CD1c-positive myeloid dendritic cell (primary cell): ENCODE results near the gene VPS35.
"Not testable (repeated sequence)": the region's sequence is repeated elsewhere in the genome, so short reads cannot be mapped to it uniquely, and the experiment has no call there.

Experiments
- DNase-seq: peaks from one replicate; pipeline ENCODE4 v3.0.0-alpha.2; 2016; ENCODE audit errors: extremely low spot score

Gene VPS35

DNA sequence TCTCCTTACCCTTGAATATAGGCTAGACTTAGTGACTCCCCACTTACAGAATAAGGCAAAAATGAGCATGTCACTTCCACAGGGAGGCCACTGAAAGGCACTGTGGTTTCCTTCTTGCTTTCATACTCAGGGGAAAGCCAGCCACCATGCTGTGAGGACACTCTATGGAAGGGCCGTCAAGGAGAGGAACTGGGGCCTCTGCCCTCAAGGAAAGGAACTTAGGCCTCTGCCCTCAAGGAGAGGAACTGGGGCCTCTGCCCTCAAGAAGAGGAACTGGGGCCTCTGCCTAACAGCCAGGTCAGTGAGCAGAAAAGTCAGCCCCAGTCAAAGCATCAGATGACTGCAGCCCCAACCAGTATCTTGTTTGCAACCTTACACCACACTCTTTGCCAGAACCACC is 30.1 kb downstream of the VPS35 start:
- DNase-seq: peak; percentile 89

DNA sequence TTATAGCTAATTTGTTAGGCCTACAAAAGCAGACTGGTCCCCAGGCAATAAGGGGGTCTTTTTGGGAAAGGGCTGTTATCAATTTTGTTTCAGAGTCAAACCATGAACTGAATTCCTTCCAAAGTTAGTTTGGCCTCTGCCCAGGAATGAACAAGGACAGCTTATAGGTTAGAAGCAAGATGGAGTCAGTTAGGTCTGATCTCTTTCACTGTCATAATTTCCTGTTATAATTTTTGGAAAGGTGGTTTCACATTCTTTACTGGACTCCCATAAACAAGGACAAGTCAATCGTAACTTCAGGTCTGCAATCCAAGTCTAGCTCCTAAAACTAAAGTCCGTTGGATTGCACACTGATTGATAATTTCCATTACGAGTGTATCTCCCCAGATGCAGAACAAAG is 37.7 kb downstream of the VPS35 start:
- no peak for DNase-seq

DNA sequence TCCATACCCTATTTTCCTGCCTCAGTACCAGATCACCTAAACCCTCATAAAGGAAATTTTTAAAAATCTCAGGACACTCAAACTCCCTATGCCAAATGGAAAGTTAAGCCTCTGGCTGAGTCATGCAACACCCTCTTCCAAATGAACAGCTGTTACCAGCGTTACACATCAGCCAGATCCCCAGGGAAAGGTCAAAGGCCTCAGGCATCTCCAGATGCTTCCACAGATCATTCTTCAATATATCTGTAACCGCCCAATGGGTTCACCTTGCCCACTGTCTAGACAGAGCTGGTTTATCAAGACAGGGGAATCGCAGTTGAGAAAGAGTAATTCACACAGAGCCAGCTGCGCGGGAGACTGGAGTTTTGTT is 38.7 kb downstream of the VPS35 start:
- DNase-seq: no peak

DNA sequence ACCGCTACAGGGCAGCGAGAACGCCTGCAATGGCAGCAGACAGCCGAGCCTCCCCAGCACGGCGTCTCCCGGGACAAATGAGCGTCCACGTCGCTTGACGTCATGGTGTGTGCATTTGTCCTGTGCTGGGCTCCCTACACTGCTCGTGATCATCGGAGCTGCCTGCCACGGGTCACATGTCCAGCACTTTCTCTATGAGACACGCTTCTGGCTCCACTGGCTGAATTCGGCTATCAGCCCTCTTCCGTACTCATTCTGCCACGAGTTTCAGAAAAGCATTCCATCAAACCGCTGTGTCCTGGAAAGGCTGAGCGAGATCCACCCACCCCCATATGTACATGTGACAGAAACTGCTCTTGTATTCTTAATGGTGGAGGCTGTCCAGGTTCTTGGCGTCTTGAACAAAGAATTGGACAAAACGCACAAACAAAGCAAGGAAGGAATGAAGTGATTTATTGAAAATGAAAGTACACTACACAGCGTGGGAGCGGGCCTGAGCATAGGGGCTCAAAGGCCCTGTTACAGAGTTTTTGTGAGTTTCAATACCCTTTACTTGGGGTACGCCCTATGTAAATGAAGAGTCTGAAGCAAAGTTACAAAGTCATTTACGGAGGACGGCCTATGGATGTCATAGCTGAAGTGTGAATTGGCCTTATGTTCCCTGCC is 39.3 kb downstream of the VPS35 start:
- no peak for DNase-seq

DNA sequence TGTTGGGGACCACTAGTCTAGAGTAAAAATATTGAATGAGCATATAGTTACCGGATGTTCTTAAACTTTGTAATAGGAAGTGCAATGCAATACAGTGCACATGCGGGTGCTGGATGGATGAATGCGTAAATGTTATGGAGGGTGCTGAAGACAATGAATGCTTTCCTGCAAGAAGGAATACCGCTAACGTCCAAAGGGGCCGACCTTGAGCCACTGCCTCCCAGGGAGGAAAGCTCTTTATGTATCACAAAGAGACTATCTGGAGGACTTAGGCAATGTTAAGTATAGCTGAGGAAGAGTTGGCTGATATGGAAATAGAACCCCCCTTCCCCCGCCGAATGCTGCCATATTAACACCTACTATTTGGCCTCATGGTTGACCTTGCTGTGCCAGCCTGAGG is 40.3 kb downstream of the VPS35 start:
- DNase-seq: no peak

DNA sequence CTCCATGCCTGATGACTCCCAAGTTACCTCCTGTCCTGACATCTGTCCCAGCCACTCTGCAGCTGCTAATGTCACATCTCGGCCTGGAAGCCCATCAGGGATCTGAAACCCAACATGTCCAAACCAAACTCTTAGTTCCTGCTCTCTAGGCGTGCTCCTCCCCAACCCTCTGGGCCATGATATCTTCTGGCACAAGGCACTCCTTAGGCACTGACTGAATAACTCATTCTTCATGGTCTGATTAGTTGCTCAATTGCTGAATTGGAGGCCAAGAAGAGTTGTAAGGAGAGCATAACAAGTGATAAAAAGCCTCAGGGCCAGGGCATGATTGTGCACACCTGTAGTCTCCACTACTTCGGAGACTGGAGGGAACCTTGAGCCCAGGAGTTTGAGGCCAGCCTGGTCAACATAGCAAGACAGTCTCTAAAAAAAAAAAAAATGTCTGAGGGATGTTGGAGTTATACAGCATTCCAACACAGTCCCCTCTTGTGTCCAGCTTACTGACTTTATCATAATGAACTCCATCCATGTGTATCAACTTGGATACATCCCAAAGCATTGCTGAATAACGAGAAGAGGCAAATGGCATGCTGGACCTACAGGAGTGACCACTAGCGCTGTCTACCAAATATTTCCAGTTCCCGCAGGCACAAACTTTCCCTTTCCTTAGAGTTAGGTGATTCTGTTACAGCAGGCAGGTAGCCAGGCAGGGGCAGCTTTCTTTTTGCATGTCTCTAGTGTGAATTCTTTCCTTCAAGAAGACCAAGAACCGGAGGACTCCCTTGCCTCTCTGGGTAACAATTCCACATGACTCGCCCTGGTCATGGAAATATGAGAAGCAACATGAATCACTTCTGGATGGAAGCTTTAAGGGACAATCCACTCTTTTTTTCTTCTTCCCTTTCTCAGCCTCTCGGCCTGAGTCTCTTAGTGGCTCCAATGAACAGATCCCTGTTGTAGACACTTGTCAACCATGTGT is 49.7 kb downstream of the VPS35 start:
- no peak for DNase-seq

DNA sequence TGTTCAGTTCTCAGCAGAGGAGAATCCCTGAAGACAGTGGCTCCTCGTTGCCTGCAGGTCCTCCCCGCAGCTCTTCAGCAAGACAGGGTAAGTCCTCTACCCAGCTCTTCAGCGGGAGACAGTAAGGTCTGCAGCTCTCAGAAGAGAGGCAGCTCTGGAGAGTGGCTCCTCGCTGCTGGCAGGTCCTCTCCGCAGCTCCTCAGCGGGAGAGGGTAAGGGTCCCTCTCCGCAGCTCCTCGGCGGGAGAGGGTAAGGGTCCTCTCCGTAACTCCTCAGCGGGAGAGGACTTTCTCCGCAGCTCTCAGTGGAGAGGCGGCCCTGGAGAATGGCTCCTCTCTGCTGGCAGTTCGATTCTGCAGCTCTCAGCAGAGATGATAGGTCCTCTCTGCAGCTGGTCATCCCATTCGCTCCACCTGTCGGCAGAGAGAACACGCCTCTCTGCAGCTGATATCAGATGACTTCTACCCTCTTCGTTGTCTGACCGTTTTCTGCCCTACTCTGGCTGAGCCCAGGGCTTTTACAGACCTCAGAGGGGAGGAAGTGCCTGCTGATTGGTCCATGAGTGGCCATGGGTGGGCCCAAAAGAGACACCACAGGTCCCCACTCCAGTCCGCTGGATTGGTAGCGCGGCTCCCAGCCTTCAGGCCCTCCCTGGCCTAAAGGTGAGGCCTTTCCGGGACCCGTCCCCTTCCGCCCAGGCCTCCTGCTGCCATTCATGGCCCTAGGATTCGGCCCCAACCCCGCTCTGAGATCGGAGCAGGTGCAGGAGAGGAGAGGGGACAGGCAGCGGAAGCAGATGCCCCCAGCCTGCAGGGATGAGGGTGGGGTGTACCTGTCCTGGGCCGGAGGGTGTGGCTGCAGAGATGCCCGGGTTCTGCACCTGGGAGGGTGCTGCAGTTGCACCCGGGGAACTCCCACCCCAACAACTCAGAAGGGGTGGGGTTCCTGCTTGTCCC is 55.9 kb downstream of the VPS35 start:
- DNase-seq: no peak

DNA sequence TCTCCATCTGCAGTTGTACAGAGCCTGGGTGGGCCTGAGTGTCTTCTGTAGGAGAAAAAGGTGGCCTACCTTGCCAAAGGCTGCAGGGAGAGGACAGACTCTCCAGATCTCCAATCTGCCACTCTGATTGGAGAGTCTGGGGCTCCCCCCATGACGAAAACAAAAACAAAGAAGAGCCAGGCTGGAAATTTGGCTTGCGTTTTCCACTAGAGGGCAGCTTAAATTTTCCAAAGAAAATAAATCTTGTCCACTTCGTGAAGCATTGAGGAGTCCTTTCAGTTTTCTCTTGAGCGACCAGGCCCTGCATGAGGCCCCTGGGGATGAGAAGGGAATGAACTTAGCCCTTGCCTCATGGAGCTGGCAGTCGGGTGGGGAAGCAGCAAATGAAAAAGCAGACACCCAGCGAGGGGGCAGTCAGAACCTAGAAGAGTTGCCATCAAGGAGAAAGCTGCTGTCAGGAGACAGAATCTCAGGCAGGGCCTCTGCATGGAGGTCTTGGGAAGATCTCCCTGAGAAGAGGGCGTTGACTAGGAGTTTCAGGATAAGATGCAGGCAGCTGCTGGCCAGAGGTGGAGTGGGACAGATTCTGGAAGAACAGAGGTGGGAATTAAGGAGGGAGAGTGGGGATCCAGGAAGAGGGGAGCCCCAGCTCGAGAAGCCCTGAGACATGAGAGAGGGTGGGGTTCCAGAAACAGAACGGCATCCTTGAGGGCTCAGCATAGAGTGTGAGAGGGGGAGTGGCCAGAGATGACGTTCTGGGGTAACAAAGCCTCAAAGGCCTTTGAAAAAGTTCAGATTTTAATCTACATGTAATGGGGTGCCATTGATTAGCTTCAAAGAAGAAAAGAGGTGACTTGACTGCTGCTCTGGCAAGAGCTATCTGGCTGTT is 59.4 kb downstream of the VPS35 start:
- DNase-seq: no peak

DNA sequence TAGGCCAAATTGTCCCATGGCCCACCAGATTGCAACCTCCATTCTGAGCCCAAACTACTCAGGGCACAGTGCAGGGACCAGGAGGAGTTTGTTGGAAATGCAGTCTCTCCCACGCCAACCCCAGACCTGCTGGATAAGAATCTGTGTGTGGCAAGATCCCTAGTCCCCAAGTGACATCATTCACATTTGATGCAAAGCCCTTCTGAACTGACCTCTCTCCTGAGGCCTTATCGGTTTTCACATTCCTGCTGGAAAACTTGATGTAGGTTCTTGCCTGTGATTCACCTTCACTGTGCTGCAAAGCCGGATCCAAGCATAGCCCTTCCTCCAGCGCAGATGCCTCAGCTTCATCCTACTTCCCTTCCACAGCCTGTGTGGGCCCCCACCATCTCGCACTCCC is 61.2 kb downstream of the VPS35 start:
- DNase-seq: no peak

DNA sequence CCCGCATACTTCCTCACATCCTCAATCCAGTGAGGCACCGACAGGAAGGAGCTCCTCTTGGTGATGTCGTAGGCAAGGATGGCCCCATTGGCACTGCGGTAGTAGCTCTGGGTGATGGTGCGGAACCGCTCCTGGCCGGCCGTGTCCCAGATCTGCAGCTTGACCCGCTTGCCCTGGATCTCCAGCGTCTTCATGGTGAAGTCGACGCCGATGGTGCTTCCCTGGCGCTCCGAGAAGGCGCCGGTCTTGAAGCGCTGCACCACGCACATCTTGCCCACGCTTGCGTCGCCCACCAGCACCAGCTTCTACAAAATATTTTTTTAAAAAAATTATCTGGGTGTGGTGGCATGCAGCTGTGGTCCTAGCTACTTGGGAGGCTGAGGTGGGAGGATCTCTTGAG is 62.3 kb downstream of the VPS35 start:
- DNase-seq: not testable (repeated sequence)

DNA sequence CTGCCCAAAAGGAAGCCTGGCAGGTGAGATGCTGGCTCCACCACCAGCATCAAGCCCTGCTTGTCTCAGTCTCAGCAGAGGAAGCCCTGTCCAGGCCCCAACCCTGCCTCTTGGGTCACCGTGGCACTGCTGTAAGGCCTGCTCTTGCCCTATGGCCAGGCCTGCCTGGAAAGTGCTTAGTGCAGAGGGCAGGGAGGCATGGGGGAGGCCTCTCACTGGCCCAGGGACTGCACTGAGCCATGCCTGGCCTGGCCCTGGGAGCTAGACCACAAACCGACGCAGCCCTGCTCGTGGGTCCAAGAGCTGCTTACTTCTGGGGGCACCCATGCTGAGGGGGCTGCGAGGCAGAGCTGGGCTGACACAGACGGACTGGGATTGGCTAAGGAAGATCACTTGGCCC is 64.1 kb downstream of the VPS35 start:
- not testable (repeated sequence) for DNase-seq

DNA sequence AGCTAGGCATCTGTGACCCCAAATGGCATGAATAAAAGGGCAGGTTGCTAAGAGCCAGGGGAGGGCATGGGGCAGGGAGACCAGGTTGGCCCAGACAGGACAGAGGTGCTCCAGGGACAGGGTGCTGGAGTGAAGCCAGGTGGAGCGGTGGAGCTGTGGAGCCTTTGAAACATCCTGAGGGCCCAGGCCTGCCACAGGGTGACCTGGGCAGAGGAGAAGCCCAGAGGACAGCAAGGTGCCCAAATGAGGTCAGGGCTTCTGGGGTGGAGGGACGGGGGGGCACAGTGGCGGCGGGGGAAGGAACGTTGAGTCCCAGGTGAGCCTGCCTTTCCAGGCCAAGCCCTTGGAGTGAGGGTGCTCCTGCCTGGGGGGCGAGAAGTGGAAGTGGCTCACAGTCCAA is 65.3 kb downstream of the VPS35 start:
- DNase-seq: not testable (repeated sequence)

DNA sequence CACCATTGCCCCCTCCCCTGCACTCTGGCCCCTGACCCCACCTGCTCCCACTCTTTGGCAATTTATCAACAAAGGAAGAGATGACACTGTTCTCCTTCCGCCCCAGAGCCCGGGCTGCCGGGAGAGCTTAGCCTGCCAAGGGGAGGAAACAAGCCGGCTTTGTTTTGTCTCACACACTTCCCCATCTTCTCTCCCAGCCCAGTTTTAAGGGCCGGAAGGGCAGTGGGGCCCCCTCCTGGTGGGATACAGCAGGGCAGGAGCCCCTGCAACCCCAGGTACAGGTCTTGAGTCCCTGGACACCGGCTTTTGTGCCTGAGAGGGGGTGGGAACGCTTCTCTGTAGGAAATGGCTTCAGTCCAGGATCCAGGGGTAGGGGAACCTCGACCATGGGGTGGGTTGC is 65.7 kb downstream of the VPS35 start:
- not testable (repeated sequence) for DNase-seq

DNA sequence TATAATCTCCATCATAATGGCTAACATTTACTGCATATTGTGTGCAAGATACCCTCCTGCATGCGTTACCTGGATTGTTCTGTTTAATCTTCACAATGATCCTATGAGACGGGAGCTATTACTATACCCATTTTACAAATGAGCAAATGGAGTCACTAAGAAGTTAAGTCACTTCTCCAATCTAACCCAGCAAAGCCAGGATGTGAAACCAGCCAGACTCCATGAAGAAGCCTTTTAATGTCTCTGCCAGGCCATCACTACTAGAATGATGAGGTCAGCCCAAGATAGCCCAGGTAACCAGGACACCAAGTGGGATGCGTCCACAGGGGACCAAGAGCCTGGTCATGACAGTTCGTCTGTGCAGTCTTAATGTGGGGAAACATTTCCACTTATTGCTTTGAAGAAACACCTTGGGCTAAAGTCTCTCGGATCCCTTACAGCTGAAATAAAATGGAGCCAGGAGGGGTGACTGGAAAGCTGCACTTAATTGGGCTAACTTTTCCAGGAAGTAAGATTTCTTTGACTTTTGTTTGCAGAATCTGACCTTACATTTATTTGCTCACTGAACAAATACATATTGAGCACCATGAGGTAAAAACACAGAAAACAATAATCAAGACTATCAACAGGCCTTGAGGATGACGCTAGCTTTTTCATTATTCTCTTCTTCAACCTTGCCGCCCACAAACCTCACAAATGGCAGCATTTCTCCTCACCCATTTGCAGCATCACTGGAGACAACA is 66.9 kb downstream of the VPS35 start:
- DNase-seq: peak; percentile 53

DNA sequence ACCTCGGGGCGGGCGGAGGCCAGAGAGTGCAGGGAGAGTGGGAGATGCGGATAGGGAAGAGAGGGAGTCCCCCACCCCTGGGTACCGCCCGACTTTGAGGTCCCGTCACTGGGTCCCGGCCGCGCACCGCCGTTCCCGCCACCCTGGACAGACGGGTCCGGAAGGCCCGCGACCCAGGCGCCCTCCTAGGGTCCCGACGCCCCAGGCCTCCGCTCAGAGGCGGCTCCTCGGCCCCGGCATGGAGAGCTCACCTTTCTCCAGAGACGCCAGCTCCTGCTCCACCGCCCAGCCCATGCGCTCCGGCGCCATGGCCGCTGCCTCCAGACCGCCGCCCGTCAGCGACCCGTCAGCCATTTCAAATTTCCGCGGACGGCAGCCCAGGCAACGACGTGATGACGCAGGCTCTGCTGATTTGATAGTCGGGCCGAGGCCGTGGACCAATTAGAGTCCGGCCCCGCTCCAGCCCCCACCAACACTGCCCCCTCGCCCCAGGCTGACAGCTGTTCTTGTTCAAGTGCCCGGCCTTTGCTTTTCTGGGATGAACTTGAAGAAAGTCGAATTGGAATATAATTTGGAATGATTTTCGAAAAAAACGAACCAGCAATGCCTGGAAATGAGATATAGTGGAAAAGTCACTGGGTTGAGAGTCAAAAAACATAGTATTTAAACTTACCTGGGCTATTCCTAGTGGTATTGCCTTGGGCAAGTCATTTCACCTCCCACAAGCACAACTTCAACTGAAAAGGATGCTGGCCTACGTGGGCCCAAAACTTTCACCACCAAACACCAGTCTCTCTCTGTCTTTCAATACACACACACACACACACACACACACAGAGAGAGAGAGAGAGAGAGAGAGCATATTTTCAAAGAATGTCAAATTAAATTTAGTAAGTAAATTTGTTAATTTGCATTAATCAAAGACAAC is 67.7 kb downstream of the VPS35 start, which contains the start of gene SHCBP1:
Gene SHCBP1 (minus strand): TSS at position 374 of the 928 bp plus-strand sequence. CDS start 20 bp downstream, at position 354.
- peak; percentile 87 for DNase-seq

DNA sequence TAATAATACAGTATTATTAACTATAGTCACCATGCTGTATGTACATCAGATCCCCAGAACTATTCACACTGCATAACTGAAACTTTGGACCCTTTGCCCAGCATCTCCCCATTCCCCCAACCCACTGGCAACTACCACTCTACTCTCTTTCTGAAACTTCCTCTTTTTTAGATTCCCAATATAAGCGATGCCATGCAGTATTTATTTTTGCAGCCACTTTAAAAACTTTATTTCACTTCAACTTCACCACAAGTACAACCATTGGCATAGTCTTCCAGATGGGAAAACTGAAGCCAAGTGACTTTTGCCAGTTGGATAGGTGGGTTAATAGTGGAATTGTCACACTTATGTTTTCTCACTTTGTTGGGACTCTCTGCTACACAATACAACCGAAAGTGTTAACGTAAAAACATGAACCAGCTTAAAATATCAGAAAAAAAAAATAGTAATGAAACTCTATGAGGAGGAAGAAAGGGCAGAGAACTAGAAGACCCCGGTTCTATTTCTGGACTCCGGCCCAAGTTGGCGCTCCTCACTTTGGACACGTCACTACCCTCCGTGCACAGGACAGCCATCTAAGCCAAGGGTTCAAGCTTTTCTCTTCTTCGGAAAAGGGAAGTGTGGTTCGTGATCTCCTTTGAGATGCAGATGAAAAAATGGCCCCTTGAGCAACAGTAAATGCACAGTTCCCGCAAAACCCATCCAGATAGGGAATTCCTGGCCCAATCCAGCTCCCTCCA is 68.5 kb downstream of the VPS35 start:
- DNase-seq: peak; percentile 80

DNA sequence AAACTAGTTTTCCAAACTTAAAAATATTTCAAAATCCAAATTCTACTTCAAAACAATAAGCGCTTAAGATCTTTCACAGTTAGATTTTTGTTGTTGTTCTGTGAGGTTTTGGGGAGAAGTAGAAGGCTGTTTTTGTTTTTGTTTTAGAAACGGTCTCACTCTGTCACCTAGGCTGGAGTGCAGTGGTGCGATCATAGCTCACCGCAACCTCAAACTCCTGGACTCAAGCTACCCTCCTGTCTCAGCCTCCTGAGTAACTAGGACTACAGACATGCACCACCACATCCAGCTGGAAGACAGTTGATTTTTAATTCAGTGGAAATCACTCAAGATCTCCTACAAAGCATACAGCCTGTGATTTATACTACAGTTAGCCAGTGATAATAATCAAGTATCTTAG is 70.5 kb downstream of the VPS35 start:
- no peak for DNase-seq

DNA sequence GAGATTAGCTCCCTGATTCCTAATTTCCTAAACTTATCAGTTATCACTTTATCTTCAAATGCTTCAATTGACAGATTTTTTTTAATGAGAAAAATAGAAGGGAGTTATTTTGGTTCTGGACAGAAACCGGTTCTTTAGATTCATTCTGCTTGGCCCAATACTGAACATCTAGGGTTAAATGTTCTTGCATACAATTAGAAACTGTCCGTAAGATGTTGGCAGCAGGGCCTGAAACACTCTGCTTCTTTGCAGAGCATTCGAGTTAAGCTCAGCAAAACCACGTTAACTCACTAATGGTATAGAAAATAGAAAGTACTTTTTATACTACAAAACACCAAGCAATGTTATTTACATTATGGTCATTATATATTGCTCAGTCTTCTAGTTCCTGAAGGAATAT is 75.0 kb downstream of the VPS35 start:
- no peak for DNase-seq
